ENCODE measurements around the gene LITAF.
"Not testable (repeated sequence)": the region's sequence is repeated elsewhere in the genome, so short reads cannot be mapped to it uniquely, and the experiment has no call there.

The LITAF gene

GRCh38 chr16:11572301-11572995, 14.3 kb downstream of the LITAF start:
- DNase-seq (ENCODE audit: low spot score), result no peak

- DNase-seq (ENCODE audit: low spot score), result no peak
Measured at GRCh38 chr16:11571549-11571948, 15.2 kb downstream of the LITAF start.

GRCh38 chr16:11570806-11571205, 15.9 kb downstream of the LITAF start:
- no peak for DNase-seq (ENCODE audit: low spot score)

GRCh38 chr16:11570258-11570657, 16.5 kb downstream of the LITAF start:
- DNase-seq (ENCODE audit: low spot score), result no peak

- DNase-seq (ENCODE audit: low spot score), result no peak
Measured at GRCh38 chr16:11566398-11566797, 20.3 kb downstream of the LITAF start.

GRCh38 chr16:11565665-11566064, 21.1 kb downstream of the LITAF start:
- no peak for DNase-seq (ENCODE audit: low spot score)

GRCh38 chr16:11564046-11564926, 22.4 kb downstream of the LITAF start:
- no peak for DNase-seq (ENCODE audit: low spot score)

- DNase-seq (ENCODE audit: low spot score), result no peak
Measured at GRCh38 chr16:11563493-11564040, 23.2 kb downstream of the LITAF start.

GRCh38 chr16:11562941-11563340, 23.8 kb downstream of the LITAF start:
- no peak for DNase-seq (ENCODE audit: low spot score)

- DNase-seq (ENCODE audit: low spot score), result no peak
Measured at GRCh38 chr16:11562411-11562810, 24.3 kb downstream of the LITAF start.

- DNase-seq (ENCODE audit: low spot score), result no peak
Measured at GRCh38 chr16:11561856-11562255, 24.9 kb downstream of the LITAF start.

GRCh38 chr16:11561454-11561805, 25.3 kb downstream of the LITAF start:
- no peak for DNase-seq (ENCODE audit: low spot score)

GRCh38 chr16:11560701-11561453, 25.8 kb downstream of the LITAF start:
- no peak for DNase-seq (ENCODE audit: low spot score)

- DNase-seq (ENCODE audit: low spot score), result not testable (repeated sequence)
Measured at GRCh38 chr16:11558308-11558823, 28.4 kb downstream of the LITAF start.

GRCh38 chr16:11557801-11558200, 28.9 kb downstream of the LITAF start:
- peak; percentile 94 for DNase-seq (ENCODE audit: low spot score)

- DNase-seq (ENCODE audit: low spot score), result no peak
Measured at GRCh38 chr16:11556945-11557720, 29.6 kb downstream of the LITAF start.

GRCh38 chr16:11556214-11556819, 30.4 kb downstream of the LITAF start:
- DNase-seq (ENCODE audit: low spot score), result no peak

GRCh38 chr16:11554053-11554452, 32.7 kb downstream of the LITAF start:
- DNase-seq (ENCODE audit: low spot score), result no peak

GRCh38 chr16:11553371-11553770, 33.3 kb downstream of the LITAF start:
- no peak for DNase-seq (ENCODE audit: low spot score)

GRCh38 chr16:11552440-11552839, 34.3 kb downstream of the LITAF start:
- no peak for DNase-seq (ENCODE audit: low spot score)

- DNase-seq (ENCODE audit: low spot score), result no peak
Measured at GRCh38 chr16:11551842-11552241, 34.9 kb downstream of the LITAF start.
